IMR-90 (cell line): ENCODE measurements around the gene PGS1. TPM values are rescaled to one million over a fixed set of nuclear protein-coding genes. Genes with fewer than 3 reads are reported as not detected.
A peak's percentile ranks its signal among the peaks of the same experiment; 100 is the strongest.

Source experiments
- ATAC-seq: fragments of 200-7000 bp; cut with Tn5 transposase; 2 replicates; pipeline ENCODE4 v1.9.1; 2020; ENCODE audit warnings: low read depth, mild to moderate bottlenecking, moderate library complexity
- BruUV-seq: library from RNA; stranded (reverse); fragments of 400-500 nt; replicated peaks from 2 replicates; lab custom pipeline; 2021; lab: Mats Ljungman, UMichigan
- CTCF ChIA-PET: fragments of 300-600 bp; formaldehyde crosslinking; extraction: SDS; loops from one replicate; lab custom pipeline; 2021; ENCODE audit warnings: antibody characterized with exemption; lab: Yijun Ruan, JAX
- POLR2A ChIA-PET: fragments of 300-600 bp; sonication (Branson Sonifier 250); formaldehyde crosslinking; loops from one replicate; lab custom pipeline; 2022; ENCODE audit warnings: antibody characterized with exemption; ENCODE audit not compliant: unreplicated experiment; lab: Charles Lee
- DNase-seq: peaks from one replicate; pipeline ENCODE4 v3.0.0; 2013
- H2AFZ ChIP-seq: replicated peaks from 2 replicates; pipeline ENCODE3; 2013; ENCODE audit warnings: low read length, mild to moderate bottlenecking; ENCODE audit not compliant: poor library complexity
- H2AK5ac ChIP-seq: 2 replicates; pipeline ENCODE4 v1.6.1; 2013; ENCODE audit warnings: low read depth, low read length, inconsistent platforms
- H2AK9ac ChIP-seq: replicated peaks from 2 replicates; pipeline ENCODE3; 2013; ENCODE audit warnings: mild to moderate bottlenecking, low read depth, low read length, moderate library complexity; ENCODE audit not compliant: poor library complexity
- H2BK120ac ChIP-seq: 2 replicates; pipeline ENCODE4 v1.6.1; 2013; ENCODE audit warnings: low read depth, low read length, inconsistent platforms
- H2BK15ac ChIP-seq: 3 replicates; pipeline ENCODE4 v1.6.1; 2013; ENCODE audit warnings: low read depth, low read length, inconsistent platforms
- H2BK20ac ChIP-seq: 2 replicates; pipeline ENCODE4 v1.6.1; 2013; ENCODE audit warnings: low read depth, mild to moderate bottlenecking, inconsistent platforms, low read length, moderate library complexity
- H2BK5ac ChIP-seq: 2 replicates; pipeline ENCODE4 v1.6.1; 2013; ENCODE audit warnings: mild to moderate bottlenecking, low read depth, low read length, inconsistent platforms; ENCODE audit not compliant: poor library complexity, severe bottlenecking
- H3K14ac ChIP-seq: replicated peaks from 2 replicates; pipeline ENCODE4 v1.6.1; 2013; ENCODE audit warnings: low read depth, low read length, inconsistent platforms
- H3K18ac ChIP-seq: 2 replicates; pipeline ENCODE4 v1.6.1; 2013; ENCODE audit warnings: low read depth, low read length, control low read depth
- H3K23ac ChIP-seq: 2 replicates; pipeline ENCODE4 v1.6.1; 2013; ENCODE audit warnings: low read depth, low read length, inconsistent platforms
- H3K27ac ChIP-seq: 2 replicates; pipeline ENCODE4 v1.5.1; 2013; ENCODE audit warnings: mild to moderate bottlenecking, control low read depth, low read length; ENCODE audit not compliant: insufficient read depth
- H3K27me3 ChIP-seq: 2 replicates; pipeline ENCODE4 v1.6.1; 2013; ENCODE audit warnings: low read length; ENCODE audit not compliant: control insufficient read depth, insufficient read depth
- H3K36me3 ChIP-seq: 2 replicates; pipeline ENCODE4 v1.6.1; 2013; ENCODE audit warnings: low read length, mixed read lengths; ENCODE audit not compliant: control insufficient read depth, insufficient read depth
- H3K4ac ChIP-seq: 2 replicates; pipeline ENCODE4 v1.6.1; 2013; ENCODE audit warnings: low read depth, low read length, inconsistent platforms
- H3K4me1 ChIP-seq: 2 replicates; pipeline ENCODE4 v1.6.1; 2013; ENCODE audit warnings: low read length, mixed read lengths; ENCODE audit not compliant: control insufficient read depth, insufficient read depth
- H3K4me2 ChIP-seq: 2 replicates; pipeline ENCODE4 v1.6.1; 2013; ENCODE audit warnings: low read depth, mild to moderate bottlenecking, control low read depth, low read length, moderate library complexity
- H3K4me3 ChIP-seq: 2 replicates; pipeline ENCODE4 v1.5.1; 2013; ENCODE audit warnings: low read depth, mild to moderate bottlenecking, control low read depth, low read length, moderate library complexity; ENCODE audit not compliant: insufficient read depth
- H3K56ac ChIP-seq: 2 replicates; pipeline ENCODE4 v1.6.1; 2013; ENCODE audit warnings: low read length, inconsistent platforms; ENCODE audit not compliant: insufficient read depth; ENCODE audit errors: extremely low read depth
- H3K79me1 ChIP-seq, 2 experiments: 2 replicates each; pipeline ENCODE4 v1.6.1; 2013; ENCODE audit warnings: low read length in 2 of 2, inconsistent platforms in 1 of 2, low read depth in 1 of 2
- H3K9ac ChIP-seq: 2 replicates; pipeline ENCODE4 v1.6.1; 2013; ENCODE audit warnings: low read depth, low read length, control low read depth
- H3K9me1 ChIP-seq: 2 replicates; pipeline ENCODE4 v1.6.1; 2013; ENCODE audit warnings: low read length, inconsistent platforms; ENCODE audit not compliant: insufficient read depth
- H3K9me3 ChIP-seq: 2 replicates; pipeline ENCODE4 v1.6.1; 2013; ENCODE audit warnings: low read length; ENCODE audit not compliant: control insufficient read depth, insufficient read depth
- H4K20me1 ChIP-seq: 2 replicates; pipeline ENCODE4 v1.6.1; 2013; ENCODE audit warnings: low read length, inconsistent platforms; ENCODE audit not compliant: insufficient read depth
- H4K5ac ChIP-seq: 2 replicates; pipeline ENCODE4 v1.6.1; 2013; ENCODE audit warnings: mild to moderate bottlenecking, low read depth, low read length, control low read depth
- H4K8ac ChIP-seq, 2 experiments: 2 replicates each; pipeline ENCODE4 v1.6.1; 2013; ENCODE audit warnings: low read depth in 2 of 2, low read length in 2 of 2, control low read depth in 1 of 2, inconsistent platforms in 1 of 2
- H4K91ac ChIP-seq: 2 replicates; pipeline ENCODE4 v1.6.1; 2013; ENCODE audit warnings: low read depth, low read length, inconsistent platforms; ENCODE audit not compliant: insufficient read depth
- MAFK ChIP-seq: IDR thresholded peaks from 2 replicates; pipeline ENCODE4 v1.6.1; 2012; ENCODE audit warnings: low read depth, low read length, improper control_type of control experiment
- WGBS, 2 experiments: methylation state at CpG; one replicate each; pipeline versions ENCODE4 v1.1.5 to v1.1.7; 2013; ENCODE audit warnings: missing lambda C conversion rate in 2 of 2; ENCODE audit not compliant: insufficient read length in 1 of 2; ENCODE audit errors: extremely low coverage in 2 of 2; 5-methylcytosine and 5-hydroxymethylcytosine counted together
- dilution Hi-C: fragments of 300-500 bp; cut with HindIII; formaldehyde crosslinking; loops from one replicate; pipeline ENCODE4 v1.14.3; 2018; ENCODE audit warnings: low sequenced_read_pairs; ENCODE audit not compliant: unreplicated experiment
- in situ Hi-C: fragments of 300-500 bp; cut with MboI; formaldehyde crosslinking; loops from 3 replicates; pipeline ENCODE4 v1.14.3; 2019; ENCODE audit warnings: low sequenced_read_pairs, inconsistent platforms, mixed read lengths
- intact Hi-C: fragments of 100-400 bp; cut with micrococcal nuclease; formaldehyde crosslinking; loops from 2 replicates; pipeline ENCODE4 v1.10.0; 2022
- polyA plus RNA-seq, 3 experiments: library from polyadenylated mRNA; depleted of rRNA; stranded (reverse); fragments of >200 nt; gene quantifications; 2 replicates each; pipeline ENCODE4 v1.2.3, GENCODE V29; 2012; ENCODE audit warnings: low replicate concordance in 1 of 3
- total RNA-seq: library from RNA; depleted of rRNA; stranded (reverse); fragments of >200 nt; gene quantifications from 2 replicates; pipeline ENCODE4 v1.2.3, GENCODE V29; 2012

The PGS1 gene
- total and polyA plus RNA-seq, 2 of the 4 experiments (the other 2 are of a cell fraction) = 18.5 to 43.2 TPM

- no peak overlapping the region for H3K18ac ChIP-seq
- no peak overlapping the region for H2BK20ac ChIP-seq
- H3K27me3 ChIP-seq = no peaks in the 10 kb centered on the region
- 53% methylated on average over 9 of the region's 18 CpGs; no CpG with 5 or more reads in 1 of the 2 experiments for WGBS, 2 experiments
- no peak overlapping the region for H3K4me3 ChIP-seq
- intact Hi-C loops = no loop called here
- no peak for DNase-seq
- H3K4ac ChIP-seq = no peak overlapping the region
- ChIA-PET CTCF (interaction anchor here (1.1 kb wide), 1 partner anchor 64 kb away, joined by 5 read pairs; the partner anchor contains the start of gene SOCS3), POLR2A (no interaction called here)
- peaks cover 12% of the 10 kb centered on the region; the same call in 1 of the 2 replicates for H4K20me1 ChIP-seq
- no peak overlapping the region for H4K8ac ChIP-seq
- no peak overlapping the region for H2BK5ac ChIP-seq
- no peaks in the 10 kb centered on the region for H3K9me1 ChIP-seq
- no peak for TF ChIP-seq MAFK
- no peak overlapping the region for H2BK15ac ChIP-seq
- H3K4me2 ChIP-seq = no peak overlapping the region
- no peaks in the 10 kb centered on the region for H3K9me3 ChIP-seq
- H4K91ac ChIP-seq = no peak overlapping the region; the same call in 1 of the 2 replicates
- no peak overlapping the region for H2AK9ac ChIP-seq
- no peak overlapping the region for H3K23ac ChIP-seq
- in situ Hi-C loops = loop anchor here (10.0 kb wide), 2 partner anchors 129 to 309 kb away; no protein-coding TSS in a partner anchor
- H2BK120ac ChIP-seq = no peak overlapping the region
- H3K56ac ChIP-seq = no peak overlapping the region
- ATAC-seq = no peak
- dilution Hi-C loops = no loop called here
- peak overlapping the region; percentile 13; the same call in 1 of the 2 replicates for H3K27ac ChIP-seq
- peaks cover 57% of the 10 kb centered on the region for H3K36me3 ChIP-seq
- no peak overlapping the region for H2AFZ ChIP-seq
- H3K9ac ChIP-seq = no peak overlapping the region
- no peak overlapping the region for H2AK5ac ChIP-seq
- H3K14ac ChIP-seq = no peak overlapping the region
- H4K5ac ChIP-seq = no peak overlapping the region
- peaks cover 3 to 56% of the 10 kb centered on the region in 2 experiments; a peak in 3 of 4 replicates for H3K79me1 ChIP-seq
- BruUV-seq = no TSS peak
- H3K4me1 ChIP-seq = peaks cover 15% of the 10 kb centered on the region; the same call in 1 of the 2 replicates
These were observed 45.7 kb downstream of the PGS1 start for GRCh38 chr17:78423961-78424675.
